Activated T-helper 17 cell treated with anti-CD3 and anti-CD28 coated beads, Interleukin-2, amount 50 U/mL, for 72 hours (primary cell): Measurements from ENCODE around the gene CNTN4. TPM values are rescaled to one million over a fixed set of nuclear protein-coding genes. Genes with fewer than 3 reads are reported as not detected.

Source experiments
- ATAC-seq: fragments of 150-1000 bp; cut with Tn5 transposase; replicated peaks from 2 replicates; pipeline ENCODE4 v1.10.0; 2021; ENCODE audit warnings: mild to moderate bottlenecking, moderate library complexity
- H3K27ac Mint-ChIP-seq: one replicate; pipeline ENCODE4 v1.8.0; 2022; ENCODE audit warnings: mixed read lengths
- H3K27me3 Mint-ChIP-seq: one replicate; pipeline ENCODE4 v1.8.0; 2022; ENCODE audit warnings: mixed read lengths
- H3K36me3 Mint-ChIP-seq: one replicate; pipeline ENCODE4 v1.8.0; 2022; ENCODE audit warnings: low read depth, mild to moderate bottlenecking, mixed read lengths
- H3K4me1 Mint-ChIP-seq: one replicate; pipeline ENCODE4 v1.8.0; 2022; ENCODE audit warnings: mixed read lengths
- H3K4me3 Mint-ChIP-seq: one replicate; pipeline ENCODE4 v1.8.0; 2022; ENCODE audit warnings: mild to moderate bottlenecking, mixed read lengths
- H3K9me3 Mint-ChIP-seq: one replicate; pipeline ENCODE4 v1.8.0; 2022; ENCODE audit warnings: mixed read lengths
- total RNA-seq, 2 donors: library from RNA; stranded (reverse); gene quantifications; one replicate each; pipeline ENCODE4 v1.2.3, GENCODE V29; 2022

CNTN4 gene
- total RNA-seq, 2 donors from 2014 or later, result not detected

DNA sequence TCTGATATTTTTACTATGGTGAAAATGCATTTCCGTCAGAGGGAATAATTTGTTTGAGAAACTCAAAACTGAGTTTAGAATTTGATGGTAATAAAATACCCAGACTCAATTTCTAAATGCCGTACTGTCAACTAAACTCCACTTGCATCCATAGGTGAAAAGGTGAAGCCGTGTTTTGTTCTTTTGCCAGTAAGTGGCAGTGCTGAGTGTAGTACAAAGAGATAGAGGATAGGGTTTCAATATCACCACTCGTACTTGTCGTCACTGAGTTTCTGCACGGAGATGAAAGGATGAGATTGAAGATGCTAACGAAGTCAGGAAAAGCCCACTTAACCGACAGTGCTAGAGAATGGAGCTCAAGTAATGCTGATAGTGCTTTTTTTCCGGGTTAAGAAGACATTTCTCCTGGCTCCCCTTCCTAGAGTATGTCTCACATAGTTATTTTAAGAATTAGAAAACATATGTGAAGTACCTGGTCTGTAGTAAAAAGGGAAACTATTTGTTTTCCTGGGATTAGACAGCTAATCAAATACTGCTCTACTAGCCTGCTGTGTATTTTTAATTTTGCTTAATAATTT lies 666.4 kb downstream of the CNTN4 start:
- Mint-ChIP-seq H3K27me3 (peaks cover 7% of the 10 kb centered on the region), H3K4me1 (no peaks in the 10 kb centered on the region), H3K9me3 (no peaks in the 10 kb centered on the region), H3K4me3 (no peak overlapping the region), H3K36me3 (no peaks in the 10 kb centered on the region), H3K27ac (no peak overlapping the region)
- ATAC-seq, result peak; percentile 48

DNA sequence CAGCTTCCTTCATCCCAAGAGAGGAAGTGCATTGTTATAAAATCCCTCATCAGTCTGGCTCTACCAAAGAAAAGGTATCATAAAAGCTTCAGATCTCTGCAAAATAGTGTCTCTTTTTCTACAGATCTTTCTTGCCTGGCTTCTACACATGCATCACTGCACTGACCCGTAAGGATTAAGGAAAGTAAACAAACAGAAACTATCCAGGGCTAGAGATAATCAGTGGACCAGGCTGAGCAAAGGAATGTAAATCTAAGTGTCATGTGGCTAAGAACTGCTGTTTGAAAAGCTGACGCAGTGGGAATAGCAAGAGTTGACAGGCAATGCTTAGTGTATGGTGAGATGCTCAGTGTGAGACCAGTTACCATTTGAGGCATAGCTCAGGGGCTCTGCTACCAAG lies 671.8 kb downstream of the CNTN4 start:
- Mint-ChIP-seq H3K27ac (no peak overlapping the region), H3K4me3 (no peak overlapping the region), H3K27me3 (peaks cover 8% of the 10 kb centered on the region), H3K9me3 (no peaks in the 10 kb centered on the region), H3K36me3 (no peaks in the 10 kb centered on the region), H3K4me1 (no peaks in the 10 kb centered on the region)
- no peak for ATAC-seq

DNA sequence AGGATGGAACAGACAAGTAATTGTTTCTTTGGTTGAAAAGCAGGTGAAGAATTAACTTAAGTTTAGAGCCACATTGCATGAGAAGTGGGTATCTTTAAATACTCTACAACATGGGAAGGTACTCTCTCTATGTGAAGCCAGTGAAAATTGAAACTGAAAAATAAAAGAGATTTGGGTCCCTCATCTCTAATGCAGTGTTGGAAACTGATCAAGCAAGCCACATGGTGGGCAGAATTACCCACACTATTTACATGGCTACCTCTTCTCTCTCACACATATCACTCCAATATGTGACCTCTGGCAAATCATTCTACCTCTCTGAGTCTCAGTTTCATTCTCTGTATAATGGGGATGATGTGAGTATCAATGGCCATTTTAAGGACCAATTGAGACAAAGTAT lies 672.5 kb downstream of the CNTN4 start:
- Mint-ChIP-seq H3K4me3 (no peak overlapping the region), H3K27me3 (peaks cover 8% of the 10 kb centered on the region), H3K36me3 (no peaks in the 10 kb centered on the region), H3K9me3 (no peaks in the 10 kb centered on the region), H3K4me1 (no peaks in the 10 kb centered on the region), H3K27ac (no peak overlapping the region)
- no peak for ATAC-seq

DNA sequence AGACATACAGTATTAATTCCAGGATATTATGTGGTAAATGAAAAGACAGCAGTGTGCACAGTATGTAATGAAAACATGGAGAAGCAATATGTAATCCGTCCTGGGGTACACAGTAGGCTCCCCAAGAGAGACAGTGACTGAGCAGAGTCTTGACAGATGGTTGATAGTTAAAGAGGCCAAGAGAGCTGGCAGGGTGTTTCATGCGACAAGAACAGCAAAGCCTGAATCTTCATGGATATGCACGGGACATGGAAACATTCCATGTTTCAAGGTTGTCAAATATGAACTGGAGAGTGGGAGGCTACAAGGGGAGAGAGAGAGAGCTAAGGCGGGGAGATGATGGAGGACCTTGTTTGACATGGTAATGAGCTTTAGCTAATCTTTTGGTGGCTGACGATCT lies 673.1 kb downstream of the CNTN4 start:
- no peaks in the 10 kb centered on the region for H3K9me3 Mint-ChIP-seq
- no peak overlapping the region for H3K4me3 Mint-ChIP-seq
- peaks cover 8% of the 10 kb centered on the region for H3K27me3 Mint-ChIP-seq
- no peaks in the 10 kb centered on the region for H3K36me3 Mint-ChIP-seq
- ATAC-seq, result no peak
- no peaks in the 10 kb centered on the region for H3K4me1 Mint-ChIP-seq
- no peak overlapping the region for H3K27ac Mint-ChIP-seq

DNA sequence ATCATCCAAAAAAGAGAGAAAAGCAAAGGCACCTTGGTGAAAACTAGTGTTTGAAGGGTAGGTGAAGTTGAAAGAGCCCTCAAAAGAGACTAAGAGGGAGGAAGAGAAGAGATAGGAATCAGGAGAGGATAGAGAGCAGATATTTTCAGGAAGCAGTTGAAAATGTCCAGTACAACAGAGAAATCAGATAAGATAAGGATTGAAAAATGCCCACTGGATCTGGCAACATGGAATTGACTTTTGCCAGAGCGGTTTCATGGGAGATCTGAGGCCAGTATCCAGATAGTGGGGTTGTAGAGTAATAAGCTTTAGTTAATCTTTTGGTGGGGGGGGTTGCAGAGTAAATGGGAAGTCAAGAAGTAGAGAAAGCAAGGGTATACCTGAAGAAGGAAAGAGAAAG lies 674.1 kb downstream of the CNTN4 start:
- H3K27ac Mint-ChIP-seq, result no peak overlapping the region
- no peak for ATAC-seq
- peaks cover 8% of the 10 kb centered on the region for H3K27me3 Mint-ChIP-seq
- no peaks in the 10 kb centered on the region for H3K36me3 Mint-ChIP-seq
- H3K4me1 Mint-ChIP-seq, result no peaks in the 10 kb centered on the region
- H3K9me3 Mint-ChIP-seq, result no peaks in the 10 kb centered on the region
- no peak overlapping the region for H3K4me3 Mint-ChIP-seq

DNA sequence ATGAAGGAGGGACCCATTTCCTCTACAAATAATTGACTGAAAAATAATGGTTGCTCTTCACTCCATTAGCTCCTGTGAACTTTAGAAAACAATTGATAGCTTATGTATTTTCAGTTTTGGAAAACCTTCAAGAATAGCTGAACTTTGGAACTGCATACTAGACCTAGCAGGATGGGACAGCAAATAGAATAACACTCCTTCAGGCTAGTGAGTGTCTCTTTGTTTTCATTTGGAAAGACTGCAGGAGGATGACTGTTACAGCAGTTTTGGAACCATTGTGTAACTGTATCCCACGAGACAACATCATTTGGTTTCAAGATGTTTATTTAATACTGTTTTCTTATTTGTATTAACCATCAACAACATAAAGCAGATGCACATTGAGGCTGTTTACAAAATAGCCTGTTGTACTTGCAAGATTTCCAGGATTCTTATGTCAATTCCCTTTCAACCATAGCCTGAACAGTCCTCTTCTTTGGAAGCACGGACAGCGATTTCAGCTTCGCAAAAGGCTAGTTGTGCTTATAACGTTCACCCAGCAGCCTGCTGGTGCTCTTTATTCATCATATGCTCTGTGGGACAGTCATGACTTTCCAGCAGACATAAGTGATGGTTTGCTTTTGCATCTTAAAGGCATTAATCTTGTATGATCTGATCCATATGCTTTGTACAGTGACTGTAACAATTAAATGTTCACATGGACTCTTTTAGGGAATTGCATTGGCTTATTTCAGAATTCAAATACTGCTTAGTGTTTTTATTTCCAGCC lies 676.0 kb downstream of the CNTN4 start:
- Mint-ChIP-seq H3K9me3 (no peaks in the 10 kb centered on the region), H3K27me3 (peaks cover 8% of the 10 kb centered on the region), H3K4me3 (no peak overlapping the region), H3K27ac (no peak overlapping the region), H3K4me1 (no peaks in the 10 kb centered on the region), H3K36me3 (no peaks in the 10 kb centered on the region)
- no peak for ATAC-seq

DNA sequence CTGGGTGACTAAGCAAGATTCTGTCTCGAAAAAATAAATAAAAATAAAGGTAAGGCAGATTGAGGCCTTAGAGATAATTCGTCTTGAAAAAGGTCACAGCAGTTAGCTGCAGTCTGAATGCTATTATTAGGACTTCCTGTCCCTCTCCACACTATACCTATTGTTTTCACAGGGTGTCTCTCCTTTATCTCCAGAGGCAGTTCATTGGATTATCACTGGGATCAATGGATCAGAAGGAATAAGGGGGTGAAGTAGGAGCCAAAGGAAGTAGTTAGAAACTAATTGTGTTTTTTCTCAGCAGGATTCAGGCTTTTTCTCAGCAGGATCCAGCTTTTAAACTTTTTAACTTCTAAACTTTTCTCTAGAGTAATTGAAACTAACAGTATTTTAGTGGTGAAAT lies 684.6 kb downstream of the CNTN4 start:
- Mint-ChIP-seq H3K36me3 (no peaks in the 10 kb centered on the region), H3K4me3 (no peak overlapping the region), H3K27ac (no peak overlapping the region), H3K4me1 (no peaks in the 10 kb centered on the region), H3K9me3 (no peaks in the 10 kb centered on the region), H3K27me3 (no peaks in the 10 kb centered on the region)
- no peak for ATAC-seq

DNA sequence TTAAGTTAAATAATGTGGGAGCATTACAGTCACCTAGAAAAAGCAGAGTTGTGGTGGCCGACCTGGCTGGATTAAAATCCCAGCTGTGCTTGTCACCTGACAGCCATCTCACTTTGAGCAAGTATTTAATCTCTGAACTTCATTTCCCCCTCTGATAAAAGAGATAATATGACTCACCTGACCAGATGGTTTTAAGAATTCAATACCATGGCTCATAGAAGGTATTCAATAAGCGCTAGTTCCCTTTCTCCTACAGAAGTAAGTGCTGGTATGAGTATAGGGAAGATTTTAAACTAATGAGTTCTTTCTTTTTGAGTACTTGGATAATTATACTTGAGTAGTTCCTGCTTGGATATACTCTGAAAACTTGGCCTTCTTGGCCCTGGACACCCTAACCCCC lies 686.0 kb downstream of the CNTN4 start:
- ATAC-seq, result no peak
- Mint-ChIP-seq H3K9me3 (no peaks in the 10 kb centered on the region), H3K27ac (no peak overlapping the region), H3K4me3 (no peak overlapping the region), H3K27me3 (no peaks in the 10 kb centered on the region), H3K36me3 (no peaks in the 10 kb centered on the region), H3K4me1 (no peaks in the 10 kb centered on the region)

DNA sequence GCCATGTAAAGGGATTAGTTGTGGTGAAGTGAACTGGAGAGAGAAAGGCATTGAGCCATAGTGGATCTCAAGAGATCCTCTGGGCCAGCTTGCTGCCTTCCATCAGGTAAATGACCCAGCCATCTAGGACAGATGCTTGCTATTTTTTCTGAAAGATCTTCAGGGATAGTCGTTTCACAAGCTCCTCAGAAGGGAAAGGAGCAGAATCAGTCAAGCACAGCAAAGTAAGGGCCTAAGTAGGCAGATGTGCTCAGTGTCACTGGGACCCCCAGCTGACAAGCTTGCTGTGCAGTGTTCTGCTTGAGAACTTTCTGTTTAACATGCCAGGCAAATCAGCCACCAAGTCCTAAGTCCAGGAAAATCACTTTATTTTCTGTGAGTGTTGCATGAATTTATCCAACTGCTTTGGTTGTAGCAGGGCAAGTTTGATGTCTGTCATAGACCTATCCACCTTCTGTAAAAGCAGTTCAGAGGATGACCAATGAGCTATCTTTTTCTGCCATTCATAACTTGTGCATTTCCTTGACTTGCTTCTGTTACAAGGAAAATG lies 691.7 kb downstream of the CNTN4 start:
- Mint-ChIP-seq H3K27me3 (no peaks in the 10 kb centered on the region), H3K9me3 (no peaks in the 10 kb centered on the region), H3K27ac (no peak overlapping the region), H3K4me1 (no peaks in the 10 kb centered on the region), H3K36me3 (no peaks in the 10 kb centered on the region), H3K4me3 (no peak overlapping the region)
- no peak for ATAC-seq

DNA sequence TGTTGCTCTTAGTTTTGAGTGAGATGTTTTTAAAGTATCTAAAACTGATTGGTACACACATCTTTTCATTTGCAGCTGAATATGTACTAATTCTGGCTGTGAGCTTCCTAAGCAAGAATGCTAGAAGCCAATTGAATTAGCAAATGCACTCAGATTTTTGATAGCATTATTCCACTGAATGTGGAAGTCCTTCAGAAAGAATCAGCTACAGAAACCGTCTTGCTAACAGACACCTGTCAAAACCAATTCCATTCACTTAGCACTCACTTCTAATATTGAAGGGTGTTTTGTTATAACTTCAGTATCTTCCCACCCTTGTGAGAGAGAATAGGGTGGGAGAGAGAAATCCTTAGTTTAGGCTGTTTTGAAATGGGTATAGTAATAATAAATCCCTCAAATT lies 693.8 kb downstream of the CNTN4 start:
- Mint-ChIP-seq H3K4me1 (no peaks in the 10 kb centered on the region), H3K4me3 (no peak overlapping the region), H3K27me3 (no peaks in the 10 kb centered on the region), H3K9me3 (no peaks in the 10 kb centered on the region), H3K27ac (no peak overlapping the region), H3K36me3 (no peaks in the 10 kb centered on the region)
- no peak for ATAC-seq

DNA sequence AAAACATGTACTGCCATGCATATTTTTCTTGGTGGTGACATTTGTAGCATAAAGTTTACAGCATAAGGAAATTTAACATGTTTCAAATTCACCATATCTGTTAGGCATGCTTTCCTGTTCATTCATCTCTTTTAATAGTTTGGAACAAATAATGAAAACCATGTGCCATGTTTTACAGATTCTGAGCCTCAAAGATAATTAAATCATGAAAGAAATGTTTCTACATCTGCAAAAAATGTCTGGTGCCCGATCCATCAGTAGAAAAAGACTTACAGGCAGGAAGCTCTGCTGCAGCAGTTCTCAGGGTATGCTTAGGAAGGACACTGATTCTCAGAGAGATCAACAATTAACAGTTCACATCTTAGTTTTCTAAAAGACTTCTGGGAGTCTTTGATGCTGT lies 695.3 kb downstream of the CNTN4 start:
- Mint-ChIP-seq H3K4me1 (no peaks in the 10 kb centered on the region), H3K27me3 (no peaks in the 10 kb centered on the region), H3K9me3 (peaks cover 4% of the 10 kb centered on the region), H3K36me3 (no peaks in the 10 kb centered on the region), H3K27ac (no peak overlapping the region), H3K4me3 (no peak overlapping the region)
- ATAC-seq, result no peak

DNA sequence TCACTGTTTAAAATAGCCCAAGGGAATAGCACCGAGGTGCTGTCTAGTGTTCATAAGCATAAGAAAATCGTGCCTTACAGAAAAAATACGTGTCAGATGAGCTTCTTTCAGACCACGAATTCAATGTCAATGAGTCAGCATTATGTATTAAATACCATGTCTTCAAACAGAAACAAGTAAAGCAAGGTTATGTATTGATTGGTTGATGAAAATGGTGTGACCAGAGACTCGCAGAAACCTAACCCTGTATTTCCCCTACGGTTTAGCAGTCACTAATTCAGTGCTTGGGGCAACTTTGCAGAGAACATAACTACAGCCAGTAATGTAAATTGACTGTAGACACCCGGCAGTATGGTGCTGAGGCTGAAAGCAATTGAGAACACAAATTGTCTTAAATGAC lies 703.8 kb downstream of the CNTN4 start:
- no peak overlapping the region for H3K4me3 Mint-ChIP-seq
- ATAC-seq, result no peak
- H3K4me1 Mint-ChIP-seq, result no peaks in the 10 kb centered on the region
- H3K36me3 Mint-ChIP-seq, result no peaks in the 10 kb centered on the region
- no peak overlapping the region for H3K27ac Mint-ChIP-seq
- H3K9me3 Mint-ChIP-seq, result peaks cover 4% of the 10 kb centered on the region
- H3K27me3 Mint-ChIP-seq, result peaks cover 21% of the 10 kb centered on the region

DNA sequence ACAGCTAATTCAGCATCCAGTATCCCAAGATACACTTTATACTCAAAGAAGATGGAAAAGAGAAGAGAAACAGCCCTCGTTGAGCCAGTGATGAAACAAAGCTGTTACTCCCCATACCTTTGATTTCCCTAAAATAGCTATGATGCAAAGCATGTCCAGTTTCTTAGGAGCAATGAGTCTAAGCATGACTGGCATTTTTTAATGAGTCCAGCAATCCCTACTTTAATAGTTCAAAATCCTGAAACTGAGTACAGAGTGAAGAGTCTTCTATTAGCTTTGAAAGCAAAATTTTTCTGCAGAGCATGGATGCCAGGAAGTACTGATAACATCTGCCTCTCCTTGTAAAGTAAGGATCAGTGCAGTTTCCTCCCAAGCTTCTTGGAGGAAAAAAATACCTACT lies 708.8 kb downstream of the CNTN4 start:
- no peak overlapping the region for H3K4me3 Mint-ChIP-seq
- H3K36me3 Mint-ChIP-seq, result no peaks in the 10 kb centered on the region
- H3K9me3 Mint-ChIP-seq, result no peaks in the 10 kb centered on the region
- no peak overlapping the region for H3K27ac Mint-ChIP-seq
- no peak for ATAC-seq
- H3K4me1 Mint-ChIP-seq, result no peaks in the 10 kb centered on the region
- peaks cover 16% of the 10 kb centered on the region for H3K27me3 Mint-ChIP-seq

DNA sequence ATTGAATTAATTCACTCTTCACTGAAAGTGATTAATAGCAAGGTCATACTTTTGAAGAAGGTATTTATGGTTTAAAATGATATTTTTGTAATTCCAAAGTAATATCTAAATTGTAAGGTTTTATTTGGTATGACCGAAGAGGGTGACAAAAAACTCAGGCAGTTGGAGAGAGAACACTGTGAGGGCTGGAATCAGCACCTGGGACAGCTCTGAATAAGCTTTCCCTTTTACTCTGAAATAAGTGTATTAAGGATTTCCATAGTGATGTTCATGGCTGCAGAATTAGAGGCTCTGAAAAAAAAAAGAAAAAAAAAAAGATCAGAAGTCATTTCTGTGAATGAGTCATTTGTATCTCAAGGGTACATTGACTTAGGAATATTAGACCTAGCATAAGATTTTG lies 712.1 kb downstream of the CNTN4 start:
- H3K4me3 Mint-ChIP-seq, result no peak overlapping the region
- no peak overlapping the region for H3K27ac Mint-ChIP-seq
- no peaks in the 10 kb centered on the region for H3K9me3 Mint-ChIP-seq
- H3K36me3 Mint-ChIP-seq, result no peaks in the 10 kb centered on the region
- H3K4me1 Mint-ChIP-seq, result no peaks in the 10 kb centered on the region
- H3K27me3 Mint-ChIP-seq, result peaks cover 24% of the 10 kb centered on the region
- no peak for ATAC-seq

DNA sequence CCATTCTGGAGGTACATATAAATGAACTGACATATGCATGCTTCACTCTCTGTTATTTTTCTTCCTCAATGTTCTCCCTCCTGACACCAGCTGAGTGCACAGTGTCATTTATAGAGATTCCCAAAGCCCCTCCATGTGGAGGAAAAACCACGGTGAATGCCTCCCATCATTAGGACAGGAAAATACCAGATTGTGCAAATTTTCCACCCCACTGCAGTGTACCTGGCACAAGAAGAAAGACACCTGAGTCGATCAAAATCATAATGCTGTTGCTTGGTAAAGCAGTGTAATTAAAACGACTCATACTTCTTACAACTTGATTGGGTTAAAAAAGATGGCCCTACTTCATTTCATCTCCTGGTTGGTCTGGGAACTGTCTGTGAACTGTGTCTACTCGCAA lies 720.9 kb downstream of the CNTN4 start:
- Mint-ChIP-seq H3K4me3 (no peak overlapping the region), H3K27ac (no peak overlapping the region), H3K36me3 (no peaks in the 10 kb centered on the region), H3K9me3 (no peaks in the 10 kb centered on the region), H3K27me3 (peaks cover 12% of the 10 kb centered on the region), H3K4me1 (no peaks in the 10 kb centered on the region)
- ATAC-seq, result no peak
